HepG2 (cell line): ENCODE data around the gene BMF. TPM values are rescaled to one million over a fixed set of nuclear protein-coding genes. Genes with fewer than 3 reads are reported as not detected.
A peak's percentile ranks its signal among the peaks of the same experiment; 100 is the strongest.

Experiments used
- ADNP ChIP-seq: sonication (generic); formaldehyde crosslinking; IDR thresholded peaks from 2 replicates; pipeline ENCODE4 v1.4.0; 2020; ENCODE audit warnings: missing genetic modification reagents
- FOXA1 ChIP-seq, 2 experiments: fragments of 450-650 bp in 1 of 2; sonication (generic) in 1 of 2; formaldehyde crosslinking in 1 of 2; IDR thresholded peaks; 2 replicates each; pipeline versions ENCODE4 v1.4.0 to v1.6.1; 2016 to 2020; ENCODE audit warnings: missing genetic modification reagents in 1 of 2
- HNRNPH1 ChIP-seq: fragments of 200-400 bp; formaldehyde crosslinking; optimal IDR thresholded peaks from 2 replicates; pipeline ENCODE3; 2017; ENCODE audit warnings: mild to moderate bottlenecking, low read depth, low read length
- TAF1 ChIP-seq: sonication (generic); formaldehyde crosslinking; IDR thresholded peaks from 2 replicates; pipeline ENCODE4 v1.4.0; 2020; ENCODE audit warnings: missing genetic modification reagents
- TOE1 ChIP-seq: sonication (generic); formaldehyde crosslinking; IDR thresholded peaks from 2 replicates; pipeline ENCODE4 v1.4.0; 2020; ENCODE audit warnings: mild to moderate bottlenecking, missing genetic modification reagents
- ZBTB14 ChIP-seq: sonication (generic); formaldehyde crosslinking; IDR thresholded peaks from 2 replicates; pipeline ENCODE4 v1.4.0; 2020; ENCODE audit warnings: missing genetic modification reagents
- ZHX2 ChIP-seq, 2 experiments: sonication (generic) in 1 of 2; formaldehyde crosslinking in 1 of 2; IDR thresholded peaks; 2 replicates each; pipeline versions ENCODE4 v1.6.1 to v1.9.0; 2014 to 2022; ENCODE audit warnings: antibody characterized with exemption in 1 of 2, borderline replicate concordance in 1 of 2, inconsistent platforms in 1 of 2, low read depth in 1 of 2, missing genetic modification reagents in 1 of 2
- ZNF260 ChIP-seq: sonication (generic); formaldehyde crosslinking; IDR thresholded peaks from 2 replicates; pipeline ENCODE4 v1.4.0; 2020; ENCODE audit warnings: missing genetic modification reagents, low read depth, mild to moderate bottlenecking, borderline replicate concordance
- ZNF513 ChIP-seq: sonication (generic); formaldehyde crosslinking; conservative IDR thresholded peaks from 2 replicates; pipeline ENCODE4 v1.5.0; 2020; ENCODE audit warnings: missing genetic modification reagents
- ZNF792 ChIP-seq: IDR thresholded peaks from 2 replicates; pipeline ENCODE4 v1.6.1; 2016
- ZSCAN31 ChIP-seq: sonication (generic); formaldehyde crosslinking; IDR thresholded peaks from 2 replicates; pipeline ENCODE4 v1.5.0; 2020; ENCODE audit warnings: low read depth, mild to moderate bottlenecking, missing genetic modification reagents
- polyA plus RNA-seq, 8 experiments: library from polyadenylated mRNA; depleted of rRNA in 3 of 8; stranded (reverse) in 7 of 8; unstranded in 1 of 8; fragments of >200 nt; fragmentation: Illumina TruSeq in 4 of 8; extraction: Trizol in 4 of 8; gene quantifications; 2 replicates each; pipeline versions ENCODE4 v1.2.1 to v1.2.3, GENCODE V29; 2011 to 2016; ENCODE audit warnings: low read depth in 4 of 8, missing spikeins in 1 of 8, mixed read lengths in 1 of 8; ENCODE audit not compliant: insufficient read depth in 1 of 8
- total RNA-seq, 5 experiments: library from RNA; depleted of rRNA; stranded (reverse); fragments of >200 nt; fragmentation: Illumina TruSeq; extraction: Trizol; gene quantifications; 2 replicates each; pipeline ENCODE4 v1.2.3, GENCODE V29; 2016; ENCODE audit warnings: low read depth in 1 of 5

The BMF gene
- total and polyA plus RNA-seq, 2 of the 13 experiments (the other 11 are each of a cell fraction or from before 2014, with no cell fraction given), result 8.7 to 15.9 TPM

- TF ChIP-seq ZSCAN31 (CRISPR knock-in tag) (peak; percentile 30; the same call in 1 of the 2 replicates), ZNF513 (CRISPR knock-in tag) (no peak), ZHX2 (IDR thresholded peaks at IDR 0.05; ENCODE audit: low read depth) (peak; percentile 19; the same call in 1 of the 2 replicates), ZHX2 (CRISPR knock-in tag; IDR thresholded peaks at IDR 0.05; ENCODE audit: borderline replicate concordance) (no peak), TAF1 (peak; percentile 49; the same call in 1 of the 2 replicates), ZBTB14 (CRISPR knock-in tag) (no peak), TOE1 (CRISPR knock-in tag) (no peak), ZNF260 (CRISPR knock-in tag) (no peak), ADNP (CRISPR knock-in tag) (no peak), FOXA1 (IDR thresholded peaks at IDR 0.05) (no peak), FOXA1 (CRISPR knock-in tag; IDR thresholded peaks at IDR 0.05) (peak; percentile 70), ZNF792 (CRISPR knock-in tag) (peak; percentile 36; the same call in 1 of the 2 replicates), HNRNPH1 (no peak)
These were observed 26.9 kb downstream of the BMF start (continued) for GRCh38 chr15:40081691-40082194.
